Coronary artery (tissue), 2 donors: Measurements from ENCODE around the gene ADAMTSL2.

Experiments
- DNase-seq: peaks from one replicate; pipeline ENCODE4 v3.0.0-alpha.2; 2017; ENCODE audit warnings: low spot score
- H3K27ac ChIP-seq, 2 donors: fragments of 200-600 bp; sonication (generic); one replicate each; pipeline ENCODE4 v1.5.1; 2016 to 2019
- H3K4me3 ChIP-seq: fragments of 200-600 bp; sonication (generic); 2 replicates; pipeline ENCODE4 v1.5.1; 2016; ENCODE audit warnings: mild to moderate bottlenecking, moderate library complexity
- TF ChIP-seq, protein P1 (sequence below): fragments of 200-600 bp; sonication (generic); IDR thresholded peaks from one replicate; pipeline ENCODE4 v1.5.1; 2019; ENCODE audit warnings: antibody characterized with exemption

The ADAMTSL2 gene

DNA sequence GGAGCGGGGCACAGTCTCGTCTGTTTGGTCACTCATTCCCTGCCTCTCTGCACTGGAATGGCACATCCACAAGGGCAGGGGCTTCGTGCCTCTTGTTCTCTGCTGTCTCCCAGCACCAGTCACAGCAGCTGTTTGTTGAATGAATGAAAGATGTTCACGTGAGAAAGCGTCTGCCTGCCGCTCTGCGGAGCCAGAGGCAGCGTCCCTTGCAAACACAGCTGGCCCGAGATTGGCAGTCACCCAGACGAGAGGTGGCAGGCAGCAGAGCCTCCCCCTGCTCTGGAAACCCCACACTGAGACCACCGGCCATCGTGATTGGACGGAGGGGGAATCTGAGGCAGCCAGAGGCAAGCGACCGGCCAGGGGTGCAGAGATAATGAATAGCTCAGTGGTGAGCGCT is 80.7 kb downstream of the ADAMTSL2 start:
- Histone ChIP-seq H3K4me3 (no peak overlapping the region), H3K27ac (no peak overlapping the region)
- no peak for DNase-seq
- TF ChIP-seq, protein P1, sequence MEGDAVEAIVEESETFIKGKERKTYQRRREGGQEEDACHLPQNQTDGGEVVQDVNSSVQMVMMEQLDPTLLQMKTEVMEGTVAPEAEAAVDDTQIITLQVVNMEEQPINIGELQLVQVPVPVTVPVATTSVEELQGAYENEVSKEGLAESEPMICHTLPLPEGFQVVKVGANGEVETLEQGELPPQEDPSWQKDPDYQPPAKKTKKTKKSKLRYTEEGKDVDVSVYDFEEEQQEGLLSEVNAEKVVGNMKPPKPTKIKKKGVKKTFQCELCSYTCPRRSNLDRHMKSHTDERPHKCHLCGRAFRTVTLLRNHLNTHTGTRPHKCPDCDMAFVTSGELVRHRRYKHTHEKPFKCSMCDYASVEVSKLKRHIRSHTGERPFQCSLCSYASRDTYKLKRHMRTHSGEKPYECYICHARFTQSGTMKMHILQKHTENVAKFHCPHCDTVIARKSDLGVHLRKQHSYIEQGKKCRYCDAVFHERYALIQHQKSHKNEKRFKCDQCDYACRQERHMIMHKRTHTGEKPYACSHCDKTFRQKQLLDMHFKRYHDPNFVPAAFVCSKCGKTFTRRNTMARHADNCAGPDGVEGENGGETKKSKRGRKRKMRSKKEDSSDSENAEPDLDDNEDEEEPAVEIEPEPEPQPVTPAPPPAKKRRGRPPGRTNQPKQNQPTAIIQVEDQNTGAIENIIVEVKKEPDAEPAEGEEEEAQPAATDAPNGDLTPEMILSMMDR = no peak

DNA sequence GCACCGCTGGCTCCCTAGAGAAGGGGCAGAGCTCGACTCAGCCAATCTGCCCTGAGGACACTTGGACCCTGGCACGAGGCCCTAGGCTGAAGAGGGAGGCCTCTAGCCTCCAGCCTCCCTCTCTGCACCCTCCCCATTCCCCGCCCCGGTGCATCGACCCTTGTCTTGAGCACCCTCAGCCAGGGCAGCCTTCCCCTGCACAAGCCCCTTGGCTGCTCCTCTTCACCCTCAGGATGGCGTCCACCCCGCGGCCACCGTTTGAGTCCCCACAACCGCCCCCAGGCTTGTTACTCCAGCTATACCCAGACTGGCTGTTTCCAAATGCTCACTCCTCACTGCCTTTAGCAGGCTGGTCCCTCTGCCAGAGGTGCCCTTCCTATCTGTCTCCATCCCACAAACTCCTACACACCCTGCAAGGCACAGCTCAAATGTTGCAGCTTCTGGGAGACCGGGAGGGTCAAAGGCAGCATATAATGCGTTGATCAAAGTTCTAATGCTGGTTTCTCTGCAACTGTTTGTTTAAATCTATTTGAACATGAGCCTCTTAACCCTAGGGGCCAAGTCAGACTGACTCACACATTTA is 81.2 kb downstream of the ADAMTSL2 start:
- Histone ChIP-seq H3K27ac (no peak overlapping the region), H3K4me3 (no peak overlapping the region)
- no peak for DNase-seq
- TF ChIP-seq, protein P1 = no peak

DNA sequence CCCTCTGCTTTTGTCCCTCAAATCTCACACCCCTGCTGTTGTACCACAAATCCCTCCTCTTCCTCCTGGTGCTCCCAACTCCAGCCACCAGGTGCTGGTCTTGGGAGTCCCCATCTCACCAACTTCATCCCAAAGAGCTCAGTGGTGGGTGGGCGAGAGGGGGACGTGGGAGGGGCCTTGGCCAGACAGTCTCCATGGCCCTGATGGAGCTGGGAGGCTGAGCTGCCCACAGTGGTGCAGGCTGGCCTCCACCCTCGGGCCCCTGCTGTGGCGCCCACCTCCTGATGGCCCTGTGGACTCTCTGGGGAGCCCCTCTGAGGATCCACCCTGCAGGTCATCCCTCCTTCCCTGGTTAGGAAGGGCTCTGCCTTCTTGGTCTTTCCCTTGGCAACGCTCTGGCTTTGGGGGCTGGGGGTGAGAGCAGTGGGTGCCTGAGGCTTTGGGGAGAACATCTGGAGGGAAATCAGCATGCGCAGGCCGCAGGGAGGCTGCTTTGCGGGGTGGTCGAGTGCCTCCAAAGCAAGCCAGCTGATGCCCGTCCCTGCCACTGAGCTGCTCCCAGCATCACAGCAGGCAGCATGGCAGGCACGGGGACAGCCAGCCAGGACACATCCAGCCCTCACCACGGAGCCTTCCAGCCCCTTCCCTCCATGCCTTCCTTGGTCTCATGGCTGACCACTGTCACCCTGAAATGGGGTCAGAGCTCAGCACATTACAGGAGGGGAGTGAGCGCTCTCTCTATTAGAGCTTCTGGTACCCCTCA is 82.3 kb downstream of the ADAMTSL2 start:
- TF ChIP-seq, protein P1 = no peak
- Histone ChIP-seq H3K4me3 (no peak overlapping the region), H3K27ac (no peak overlapping the region)
- no peak for DNase-seq

DNA sequence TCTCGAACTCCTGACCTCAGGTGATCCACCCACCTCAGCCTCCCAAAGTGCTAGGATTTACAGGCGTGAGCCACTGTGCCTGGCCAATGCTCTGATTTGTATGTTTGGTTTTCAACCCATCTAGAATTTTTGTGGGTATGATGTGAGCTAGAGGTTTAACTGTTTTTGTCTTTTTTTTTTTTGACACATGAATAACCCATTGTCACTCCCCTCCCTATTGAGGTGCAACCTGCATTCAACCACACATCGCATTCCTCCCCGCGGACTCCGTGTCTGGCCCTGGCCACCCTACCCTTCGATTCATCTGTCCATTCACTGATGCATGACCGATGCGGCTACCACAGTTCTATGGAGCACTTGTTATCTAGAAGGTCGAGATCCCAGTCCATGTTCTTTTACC is 84.2 kb downstream of the ADAMTSL2 start:
- no peak overlapping the region for H3K4me3 ChIP-seq
- no peak overlapping the region for H3K27ac ChIP-seq
- TF ChIP-seq, protein P1 = no peak
- DNase-seq = no peak

DNA sequence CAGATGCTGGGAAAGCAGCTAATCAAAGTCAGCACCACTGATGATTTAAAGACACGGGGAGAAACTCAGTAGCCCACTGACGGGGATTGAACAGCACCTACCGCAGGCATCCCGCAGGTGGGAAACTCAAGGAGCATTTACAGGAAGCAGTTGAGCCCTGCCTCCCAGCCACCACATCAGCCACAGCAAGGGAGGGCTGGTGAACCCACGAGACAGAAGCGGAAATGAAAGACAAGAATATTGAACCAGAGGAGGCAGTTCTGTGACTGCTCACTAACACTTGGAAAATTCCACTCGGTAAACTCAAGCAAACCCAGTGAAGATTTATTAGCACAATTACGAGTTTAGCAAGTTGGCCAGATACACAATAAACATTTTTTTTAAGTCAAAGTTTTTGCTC is 85.3 kb downstream of the ADAMTSL2 start:
- DNase-seq = no peak
- H3K27ac ChIP-seq = no peak overlapping the region
- H3K4me3 ChIP-seq = no peak overlapping the region
- TF ChIP-seq, protein P1 = no peak

DNA sequence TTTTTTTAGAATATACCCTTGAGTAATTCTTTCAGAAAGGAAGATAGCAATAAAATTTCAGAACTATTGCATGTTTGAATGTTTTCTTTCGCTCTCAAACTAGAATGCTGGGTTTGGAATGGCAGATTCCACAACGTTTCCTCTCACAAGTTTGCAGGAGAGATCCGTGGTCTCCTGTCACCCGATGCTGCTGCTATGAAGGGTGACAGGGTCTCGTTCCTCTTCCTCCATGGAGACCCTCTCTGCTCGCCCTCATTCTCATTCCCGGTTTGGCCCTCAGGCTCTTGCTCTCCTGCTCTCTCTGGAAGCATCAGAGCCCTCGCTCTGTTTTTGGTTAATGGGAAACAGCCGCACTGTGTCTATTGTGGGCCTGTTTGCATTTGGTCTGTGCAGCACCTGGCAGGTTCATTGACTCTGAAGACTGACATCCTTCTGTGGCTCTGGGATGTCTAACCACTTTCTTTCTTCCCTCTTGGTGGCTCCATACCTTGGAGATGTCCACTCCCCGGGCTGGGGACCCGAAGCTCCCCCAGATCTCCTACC is 87.3 kb downstream of the ADAMTSL2 start:
- TF ChIP-seq, protein P1 = no peak
- no peak for DNase-seq
- Histone ChIP-seq H3K27ac (no peak overlapping the region), H3K4me3 (no peak overlapping the region)

DNA sequence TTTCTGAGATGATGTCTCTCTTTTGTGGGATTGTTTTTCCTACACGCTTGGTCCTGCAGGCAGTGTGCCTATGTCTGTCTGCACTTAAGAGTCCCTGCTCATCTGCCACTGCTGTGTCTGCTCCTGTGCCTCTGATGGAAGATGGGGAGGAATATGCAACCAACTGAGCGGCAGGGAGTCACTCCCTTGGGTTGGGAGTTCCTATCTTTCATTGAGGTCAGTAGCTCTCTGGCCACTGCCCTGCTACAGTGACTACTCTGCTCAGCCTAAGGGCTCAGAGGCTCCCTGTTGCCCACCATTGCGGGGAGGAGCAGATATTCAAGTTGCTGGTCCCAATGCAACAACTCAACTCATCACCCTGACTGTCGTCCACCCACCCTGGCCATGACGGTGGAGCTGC is 88.1 kb downstream of the ADAMTSL2 start:
- no peak overlapping the region for H3K27ac ChIP-seq
- no peak for DNase-seq
- no peak overlapping the region for H3K4me3 ChIP-seq
- TF ChIP-seq, protein P1 = no peak
